H9 (cell line): Measurements from ENCODE around the gene DDX51. TPM values are rescaled to one million over a fixed set of nuclear protein-coding genes. Genes with fewer than 3 reads are reported as not detected.

Experiments
- DNase-seq: peaks from one replicate; pipeline ENCODE4 v3.0.0-alpha.2; 2017
- H2AFZ ChIP-seq: one replicate; pipeline ENCODE4 v1.6.1; 2013; ENCODE audit warnings: mild to moderate bottlenecking, low read length, control low read depth, moderate library complexity
- H2AK5ac ChIP-seq: 2 replicates; pipeline ENCODE4 v1.6.1; 2013; ENCODE audit warnings: low read length, control low read depth, mixed read lengths; ENCODE audit not compliant: insufficient read length
- H2BK120ac ChIP-seq: one replicate; pipeline ENCODE4 v1.6.1; 2013; ENCODE audit warnings: low read depth, mild to moderate bottlenecking, low read length, control low read depth, inconsistent platforms; ENCODE audit not compliant: poor library complexity, severe bottlenecking
- H2BK12ac ChIP-seq: 2 replicates; pipeline ENCODE4 v1.6.1; 2013; ENCODE audit warnings: low read length, control low read depth, mixed read lengths, low read depth; ENCODE audit not compliant: insufficient read length
- H2BK15ac ChIP-seq: 2 replicates; pipeline ENCODE4 v1.6.1; 2013; ENCODE audit warnings: low read depth, low read length, control low read depth
- H2BK20ac ChIP-seq: one replicate; pipeline ENCODE4 v1.6.1; 2013; ENCODE audit warnings: low read depth, mild to moderate bottlenecking, low read length, control low read depth, inconsistent platforms; ENCODE audit not compliant: poor library complexity, severe bottlenecking
- H2BK5ac ChIP-seq: 2 replicates; pipeline ENCODE4 v1.6.1; 2013; ENCODE audit warnings: low read length, control low read depth, mixed read lengths; ENCODE audit not compliant: insufficient read length
- H3K14ac ChIP-seq: 2 replicates; pipeline ENCODE4 v1.6.1; 2013; ENCODE audit warnings: low read length, control low read depth; ENCODE audit not compliant: insufficient read depth
- H3K18ac ChIP-seq: 2 replicates; pipeline ENCODE4 v1.6.1; 2013; ENCODE audit warnings: low read depth, mild to moderate bottlenecking, mixed read lengths, low read length, control low read depth; ENCODE audit not compliant: insufficient read length
- H3K23ac ChIP-seq: 2 replicates; pipeline ENCODE4 v1.6.1; 2013; ENCODE audit warnings: low read length, control low read depth, mixed read lengths, low read depth; ENCODE audit not compliant: insufficient read length
- H3K23me2 ChIP-seq: 2 replicates; pipeline ENCODE4 v1.6.1; 2013; ENCODE audit warnings: low read depth, mild to moderate bottlenecking, mixed read lengths, low read length, control low read depth; ENCODE audit not compliant: insufficient read length, poor library complexity, severe bottlenecking
- H3K27ac ChIP-seq: 2 replicates; pipeline ENCODE4 v1.5.1; 2013; ENCODE audit warnings: low read length, control low read depth, mixed read lengths, low read depth; ENCODE audit not compliant: insufficient read length
- H3K27me3 ChIP-seq: 2 replicates; pipeline ENCODE4 v1.6.1; 2013; ENCODE audit warnings: low read length, control low read depth, inconsistent platforms; ENCODE audit not compliant: insufficient read depth
- H3K4ac ChIP-seq: 2 replicates; pipeline ENCODE4 v1.6.1; 2013; ENCODE audit warnings: low read depth, mild to moderate bottlenecking, control low read depth, inconsistent platforms, low read length, moderate library complexity
- H3K4me1 ChIP-seq: 2 replicates; pipeline ENCODE4 v1.6.1; 2013; ENCODE audit warnings: low read length, control low read depth, inconsistent platforms; ENCODE audit not compliant: insufficient read depth
- H3K4me2 ChIP-seq: 2 replicates; pipeline ENCODE4 v1.6.1; 2013; ENCODE audit warnings: low read length, control low read depth, mixed read lengths; ENCODE audit not compliant: insufficient read length, insufficient read depth
- H3K56ac ChIP-seq: 2 replicates; pipeline ENCODE4 v1.6.1; 2013; ENCODE audit warnings: low read depth, mild to moderate bottlenecking, mixed read lengths, low read length, control low read depth; ENCODE audit not compliant: insufficient read length
- H3K79me1 ChIP-seq: 2 replicates; pipeline ENCODE4 v1.6.1; 2013; ENCODE audit warnings: low read depth, mild to moderate bottlenecking, moderate library complexity, low read length, control low read depth, inconsistent platforms; ENCODE audit not compliant: insufficient read depth, poor library complexity, severe bottlenecking
- H3K79me2 ChIP-seq: 2 replicates; pipeline ENCODE4 v1.6.1; 2013; ENCODE audit warnings: low read length, control low read depth, inconsistent platforms; ENCODE audit not compliant: insufficient read depth
- H3K9ac ChIP-seq: 2 replicates; pipeline ENCODE4 v1.6.1; 2013; ENCODE audit warnings: low read length, control low read depth, mixed read lengths; ENCODE audit not compliant: insufficient read length; ENCODE audit errors: extremely low read depth
- H3K9me3 ChIP-seq: one replicate; pipeline ENCODE4 v1.6.1; 2013; ENCODE audit warnings: low read depth, low read length, inconsistent platforms; ENCODE audit not compliant: control insufficient read depth
- H3T11ph ChIP-seq: one replicate; pipeline ENCODE4 v1.6.1; 2013; ENCODE audit warnings: mild to moderate bottlenecking, low read length, control low read depth, inconsistent platforms
- H4K20me1 ChIP-seq: one replicate; pipeline ENCODE4 v1.6.1; 2013; ENCODE audit not compliant: control insufficient read depth, insufficient read length, insufficient read depth
- H4K5ac ChIP-seq: 2 replicates; pipeline ENCODE4 v1.6.1; 2013; ENCODE audit warnings: low read depth, mild to moderate bottlenecking, mixed read lengths, low read length, control low read depth; ENCODE audit not compliant: insufficient read length
- H4K8ac ChIP-seq: replicated peaks from 2 replicates; pipeline ENCODE4 v1.6.1; 2013; ENCODE audit warnings: low read length, control low read depth, mixed read lengths, low read depth; ENCODE audit not compliant: insufficient read length
- H4K91ac ChIP-seq: 2 replicates; pipeline ENCODE4 v1.6.1; 2013; ENCODE audit warnings: low read depth, mild to moderate bottlenecking, moderate library complexity, mixed read lengths, low read length, control low read depth; ENCODE audit not compliant: insufficient read length
- H3K27ac Mint-ChIP-seq, 3 experiments: 2 replicates in 2 of 3; 3 replicates in 1 of 3; pipeline ENCODE4 v1.8.0; 2020 to 2021; ENCODE audit warnings: mixed read lengths in 3 of 3, mild to moderate bottlenecking in 1 of 3, moderate library complexity in 1 of 3
- H3K27me3 Mint-ChIP-seq: 2 replicates; pipeline ENCODE4 v1.8.0; 2021; ENCODE audit warnings: low read depth, mild to moderate bottlenecking, moderate library complexity, mixed read lengths
- H3K36me3 Mint-ChIP-seq, 3 experiments: 2 replicates in 2 of 3; 3 replicates in 1 of 3; pipeline ENCODE4 v1.8.0; 2020 to 2021; ENCODE audit warnings: low read depth in 3 of 3, mixed read lengths in 3 of 3; ENCODE audit not compliant: insufficient read depth in 1 of 3
- H3K4me1 Mint-ChIP-seq, 2 experiments: 2 replicates each; pipeline ENCODE4 v1.8.0; 2020; ENCODE audit warnings: mixed read lengths in 2 of 2
- H3K4me3 Mint-ChIP-seq, 2 experiments: 2 replicates in 1 of 2; 3 replicates in 1 of 2; pipeline ENCODE4 v1.8.0; 2020 to 2021; ENCODE audit warnings: mild to moderate bottlenecking in 2 of 2, mixed read lengths in 2 of 2, moderate library complexity in 1 of 2
- H3K9me3 Mint-ChIP-seq, 2 experiments: 2 replicates in 1 of 2; 3 replicates in 1 of 2; pipeline ENCODE4 v1.8.0; 2020; ENCODE audit warnings: mild to moderate bottlenecking in 2 of 2, mixed read lengths in 2 of 2, moderate library complexity in 1 of 2
- CTCF ChIP-seq: fragments of 200-600 bp; sonication (generic); conservative IDR thresholded peaks from 3 replicates; pipeline ENCODE4 v1.8.0; 2021; ENCODE audit warnings: antibody characterized with exemption, mild to moderate bottlenecking
- WGBS: extraction: QIAGEN DNeasy Blood & Tissue Kit; methylation state at CpG from one replicate; pipeline ENCODE4 v1.1.7; 2013; ENCODE audit warnings: missing lambda C conversion rate, low lambda C conversion rate, mixed read lengths; ENCODE audit not compliant: insufficient read length; ENCODE audit errors: extremely low coverage; 5-methylcytosine and 5-hydroxymethylcytosine counted together
- total RNA-seq: library from RNA; stranded (reverse); gene quantifications from 2 replicates; pipeline ENCODE4 v1.2.1, GENCODE V29; 2021

Gene DDX51
- total RNA-seq, 1 experiment from 2014 or later = 37.9 TPM

- Mint-ChIP-seq H3K9me3 (peaks cover 10 to 18% of the 10 kb centered on the region in 2 experiments), H3K4me3 (peak overlapping the region; percentile 68 to 79), H3K36me3 (peaks cover 4 to 8% (median 5%) of the 10 kb centered on the region in 3 experiments; a peak in 4 of 7 replicates), H3K27ac (no peak overlapping the region), H3K4me1 (peaks cover 9 to 11% of the 10 kb centered on the region in 2 experiments), H3K27me3 (peaks cover 96% of the 10 kb centered on the region)
- H3K79me1 ChIP-seq = no peaks in the 10 kb centered on the region
- H2BK15ac ChIP-seq = no peak overlapping the region
- TF ChIP-seq CTCF = no peak
- no peaks in the 10 kb centered on the region for H4K20me1 ChIP-seq
- no peak overlapping the region for H3K14ac ChIP-seq
- no peak overlapping the region for H3K4ac ChIP-seq
- peaks cover 8% of the 10 kb centered on the region; the same call in 1 of the 2 replicates for H3K27me3 ChIP-seq
- H4K8ac ChIP-seq = no peak overlapping the region
- H3K27ac ChIP-seq = no peak overlapping the region
- no peak overlapping the region for H2BK5ac ChIP-seq
- H4K5ac ChIP-seq = no peak overlapping the region
- no peak overlapping the region for H3K18ac ChIP-seq
- H2AK5ac ChIP-seq = no peak overlapping the region
- H2AFZ ChIP-seq = no peak overlapping the region
- WGBS = no CpG with 5 or more reads among the region's 20 CpGs
- no peak overlapping the region for H2BK120ac ChIP-seq
- no peak overlapping the region for H3K56ac ChIP-seq
- no peak overlapping the region for H2BK12ac ChIP-seq
- H3K23ac ChIP-seq = no peak overlapping the region
- H3K9me3 ChIP-seq = peaks cover 5% of the 10 kb centered on the region
- H4K91ac ChIP-seq = no peak overlapping the region
- H3K79me2 ChIP-seq = no peaks in the 10 kb centered on the region
- no peak overlapping the region for H2BK20ac ChIP-seq
- H3K9ac ChIP-seq = no peak overlapping the region
- no peaks in the 10 kb centered on the region for H3K4me1 ChIP-seq
- DNase-seq = no peak
- H3K23me2 ChIP-seq = peaks cover 11% of the 10 kb centered on the region
- no peak overlapping the region for H3T11ph ChIP-seq
- H3K4me2 ChIP-seq = peak overlapping the region; percentile 84
Observed at GRCh38 chr12:132188916-132189325, 44.8 kb upstream of the DDX51 start.
